SU-DHL-6 (cell line): Measurements from ENCODE around the gene RANGAP1.
A peak's percentile ranks its signal among the peaks of the same experiment; 100 is the strongest.

Experiments used
- H2AFZ ChIP-seq: fragments of 200-600 bp; sonication (generic); 2 replicates; pipeline ENCODE4 v1.6.1; 2014; ENCODE audit warnings: low read depth, mild to moderate bottlenecking, moderate library complexity, mixed read lengths, antibody characterized with exemption, low read length; ENCODE audit not compliant: severe bottlenecking
- H3F3A ChIP-seq: fragments of 200-600 bp; shearing (Covaris generic); 2 replicates; pipeline ENCODE4 v1.6.0; 2016; ENCODE audit warnings: antibody characterized with exemption, mild to moderate bottlenecking; ENCODE audit not compliant: insufficient read depth
- H3K27ac ChIP-seq: fragments of 200-600 bp; sonication (generic); 2 replicates; pipeline ENCODE4 v1.5.1; 2016; ENCODE audit warnings: low read depth, mild to moderate bottlenecking, low read length, moderate library complexity, mixed read lengths
- H3K27me3 ChIP-seq: fragments of 200-600 bp; sonication (generic), shearing (Covaris generic); 2 replicates; pipeline ENCODE4 v1.6.0; 2014; ENCODE audit warnings: mild to moderate bottlenecking, low read length
- H3K36me3 ChIP-seq: fragments of 200-600 bp; sonication (generic); 2 replicates; pipeline ENCODE4 v1.6.1; 2014; ENCODE audit warnings: mild to moderate bottlenecking, low read length, mixed read lengths
- H3K4me2 ChIP-seq: fragments of 300-600, 200-600 bp; shearing (Covaris generic), sonication (generic); 2 replicates; pipeline ENCODE4 v1.6.0; 2014; ENCODE audit warnings: low read length, low read depth, mild to moderate bottlenecking; ENCODE audit not compliant: poor library complexity, severe bottlenecking
- H3K4me3 ChIP-seq: fragments of 200-600 bp; sonication (generic); 2 replicates; pipeline ENCODE4 v1.5.1; 2014; ENCODE audit warnings: antibody characterized with exemption, low read length, mild to moderate bottlenecking, mixed read lengths; ENCODE audit not compliant: insufficient read depth, poor library complexity, severe bottlenecking
- H3K79me2 ChIP-seq: fragments of 200-600 bp; sonication (generic); 2 replicates; pipeline ENCODE4 v1.6.1; 2014; ENCODE audit warnings: mild to moderate bottlenecking, low read length, moderate library complexity; ENCODE audit not compliant: insufficient read depth
- H3K9ac ChIP-seq: fragments of 200-600 bp; sonication (generic); 2 replicates; pipeline ENCODE4 v1.7.0; 2014; ENCODE audit warnings: mild to moderate bottlenecking, low read length
- H3K9me2 ChIP-seq: fragments of 200-600 bp; sonication (generic); replicated peaks from 2 replicates; pipeline ENCODE4 v1.6.1; 2014; ENCODE audit warnings: low read length; ENCODE audit not compliant: insufficient read depth
- H3K9me3 ChIP-seq: fragments of 200-600 bp; sonication (generic); 2 replicates; pipeline ENCODE4 v1.6.1; 2014; ENCODE audit warnings: low read length, mixed read lengths; ENCODE audit not compliant: insufficient read depth
- H4K20me1 ChIP-seq: fragments of 200-600 bp; sonication (generic); 2 replicates; pipeline ENCODE4 v1.6.1; 2014; ENCODE audit warnings: low read depth, mild to moderate bottlenecking, antibody characterized with exemption, low read length, moderate library complexity, mixed read lengths
- EZH2phosphoT487 ChIP-seq: fragments of 200-600 bp; sonication (generic), shearing (Covaris generic); conservative IDR thresholded peaks from 2 replicates; pipeline ENCODE4 v1.6.1; 2018; ENCODE audit warnings: mild to moderate bottlenecking, antibody characterized with exemption, low read length, moderate library complexity, mixed read lengths
- TF ChIP-seq, protein P1 (sequence below): fragments of 200-600 bp; sonication (generic); IDR thresholded peaks from one replicate; pipeline ENCODE4 v1.5.1; 2017; ENCODE audit warnings: antibody characterized with exemption, mild to moderate bottlenecking, low read length, moderate library complexity; ENCODE audit not compliant: insufficient read depth, poor library complexity, severe bottlenecking

The RANGAP1 gene

DNA sequence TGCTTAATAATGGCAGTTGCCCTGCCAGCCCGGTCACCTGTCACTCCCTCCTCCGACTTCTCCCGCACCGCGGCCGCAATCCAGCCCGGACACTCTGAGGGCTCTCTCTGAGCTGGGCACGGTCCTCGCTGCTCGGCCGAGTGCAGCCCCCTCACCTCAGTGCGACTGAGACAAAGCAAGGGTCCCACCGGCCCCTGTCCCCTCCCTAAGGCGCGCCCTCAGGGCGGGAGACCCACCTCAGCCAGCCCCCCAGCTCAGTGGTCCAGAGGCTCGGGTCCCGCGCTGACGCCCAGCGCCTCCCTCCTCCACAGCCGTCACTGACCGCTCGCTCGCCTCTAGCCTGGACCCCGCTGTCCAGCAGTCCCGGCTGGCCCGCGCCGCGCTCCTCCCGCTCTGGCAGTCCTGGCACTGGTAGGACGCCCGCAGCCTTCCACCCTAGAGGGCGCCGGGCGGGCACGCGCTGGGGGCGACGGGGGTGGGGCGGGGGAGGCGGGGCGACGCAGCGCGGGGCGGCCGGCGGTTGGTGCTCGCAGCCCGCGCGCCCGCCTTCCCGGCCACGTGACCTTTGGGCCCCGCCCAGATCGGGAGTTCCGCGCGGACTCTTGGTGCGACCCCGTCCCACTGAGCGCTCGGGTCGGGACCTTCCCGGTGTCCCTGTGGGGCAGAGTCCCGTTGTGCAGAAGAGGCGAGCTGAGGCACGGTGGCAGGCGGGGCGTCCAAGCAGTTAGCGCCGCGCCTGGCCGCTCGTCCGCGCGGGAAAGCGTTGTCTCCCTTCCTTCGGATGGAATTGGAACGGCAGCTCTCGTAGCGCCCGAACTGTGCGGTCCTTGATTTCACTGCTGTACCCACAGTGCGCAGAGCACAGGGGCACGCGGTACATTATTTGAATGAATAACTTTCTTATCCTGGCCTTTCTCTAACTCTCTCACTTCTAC lies 88.7 kb downstream of the RANGAP1 start:
- H3K9me2 ChIP-seq = no peaks in the 10 kb centered on the region
- H3K79me2 ChIP-seq = no peaks in the 10 kb centered on the region
- TF ChIP-seq, protein P1, sequence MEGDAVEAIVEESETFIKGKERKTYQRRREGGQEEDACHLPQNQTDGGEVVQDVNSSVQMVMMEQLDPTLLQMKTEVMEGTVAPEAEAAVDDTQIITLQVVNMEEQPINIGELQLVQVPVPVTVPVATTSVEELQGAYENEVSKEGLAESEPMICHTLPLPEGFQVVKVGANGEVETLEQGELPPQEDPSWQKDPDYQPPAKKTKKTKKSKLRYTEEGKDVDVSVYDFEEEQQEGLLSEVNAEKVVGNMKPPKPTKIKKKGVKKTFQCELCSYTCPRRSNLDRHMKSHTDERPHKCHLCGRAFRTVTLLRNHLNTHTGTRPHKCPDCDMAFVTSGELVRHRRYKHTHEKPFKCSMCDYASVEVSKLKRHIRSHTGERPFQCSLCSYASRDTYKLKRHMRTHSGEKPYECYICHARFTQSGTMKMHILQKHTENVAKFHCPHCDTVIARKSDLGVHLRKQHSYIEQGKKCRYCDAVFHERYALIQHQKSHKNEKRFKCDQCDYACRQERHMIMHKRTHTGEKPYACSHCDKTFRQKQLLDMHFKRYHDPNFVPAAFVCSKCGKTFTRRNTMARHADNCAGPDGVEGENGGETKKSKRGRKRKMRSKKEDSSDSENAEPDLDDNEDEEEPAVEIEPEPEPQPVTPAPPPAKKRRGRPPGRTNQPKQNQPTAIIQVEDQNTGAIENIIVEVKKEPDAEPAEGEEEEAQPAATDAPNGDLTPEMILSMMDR = no peak
- TF ChIP-seq EZH2phosphoT487 = no peak
- H3K4me3 ChIP-seq = peak overlapping the region; percentile 83
- H3F3A ChIP-seq = no peaks in the 10 kb centered on the region; the same call in 1 of the 2 replicates
- H3K27me3 ChIP-seq = no peaks in the 10 kb centered on the region
- H4K20me1 ChIP-seq = no peaks in the 10 kb centered on the region
- H3K9ac ChIP-seq = peak overlapping the region; percentile 62
- H2AFZ ChIP-seq = peak overlapping the region; percentile 93
- peak overlapping the region; percentile 94 for H3K4me2 ChIP-seq
- H3K27ac ChIP-seq = peak overlapping the region; percentile 54
- H3K36me3 ChIP-seq = no peaks in the 10 kb centered on the region
- no peaks in the 10 kb centered on the region for H3K9me3 ChIP-seq
